Activated T-helper 17 cell treated with anti-CD3 and anti-CD28 coated beads, Interleukin-2, amount 50 U/mL, for 72 hours (primary cell): ENCODE measurements around the gene SKP1. TPM values are rescaled to one million over a fixed set of nuclear protein-coding genes. Genes with fewer than 3 reads are reported as not detected.

ENCODE experiments used
- ATAC-seq: fragments of 150-1000 bp; cut with Tn5 transposase; replicated peaks from 2 replicates; pipeline ENCODE4 v1.10.0; 2021; ENCODE audit warnings: mild to moderate bottlenecking, moderate library complexity
- H3K27ac Mint-ChIP-seq: one replicate; pipeline ENCODE4 v1.8.0; 2022; ENCODE audit warnings: mixed read lengths
- H3K27me3 Mint-ChIP-seq: one replicate; pipeline ENCODE4 v1.8.0; 2022; ENCODE audit warnings: mixed read lengths
- H3K36me3 Mint-ChIP-seq: one replicate; pipeline ENCODE4 v1.8.0; 2022; ENCODE audit warnings: low read depth, mild to moderate bottlenecking, mixed read lengths
- H3K4me1 Mint-ChIP-seq: one replicate; pipeline ENCODE4 v1.8.0; 2022; ENCODE audit warnings: mixed read lengths
- H3K4me3 Mint-ChIP-seq: one replicate; pipeline ENCODE4 v1.8.0; 2022; ENCODE audit warnings: mild to moderate bottlenecking, mixed read lengths
- H3K9me3 Mint-ChIP-seq: one replicate; pipeline ENCODE4 v1.8.0; 2022; ENCODE audit warnings: mixed read lengths
- total RNA-seq, 2 donors: library from RNA; stranded (reverse); gene quantifications; one replicate each; pipeline ENCODE4 v1.2.3, GENCODE V29; 2022

The SKP1 gene
- total RNA-seq, 2 donors from 2014 or later, result 152 to 209 TPM

GRCh38 chr5:134119720-134120119, 57.0 kb downstream of the SKP1 start:
- Mint-ChIP-seq H3K27ac (peak overlapping the region; percentile 56), H3K4me1 (peaks cover 48% of the 10 kb centered on the region), H3K27me3 (no peaks in the 10 kb centered on the region), H3K9me3 (no peaks in the 10 kb centered on the region), H3K4me3 (peak overlapping the region; percentile 74), H3K36me3 (peaks cover 59% of the 10 kb centered on the region)
- ATAC-seq, result peak; percentile 27

- Mint-ChIP-seq H3K9me3 (no peaks in the 10 kb centered on the region), H3K27me3 (no peaks in the 10 kb centered on the region), H3K4me3 (peak overlapping the region; percentile 74), H3K4me1 (peaks cover 43% of the 10 kb centered on the region), H3K27ac (no peak overlapping the region), H3K36me3 (peaks cover 59% of the 10 kb centered on the region)
- no peak for ATAC-seq
Measured at GRCh38 chr5:134118212-134118835, 58.4 kb downstream of the SKP1 start.

GRCh38 chr5:134116789-134117761, 59.7 kb downstream of the SKP1 start:
- Mint-ChIP-seq H3K36me3 (peaks cover 59% of the 10 kb centered on the region), H3K9me3 (no peaks in the 10 kb centered on the region), H3K4me3 (peak overlapping the region; percentile 74), H3K27me3 (no peaks in the 10 kb centered on the region), H3K4me1 (peaks cover 43% of the 10 kb centered on the region), H3K27ac (peak overlapping the region; percentile 41)
- ATAC-seq, result no peak

GRCh38 chr5:134116286-134116685, 60.5 kb downstream of the SKP1 start:
- Mint-ChIP-seq H3K4me1 (peaks cover 44% of the 10 kb centered on the region), H3K36me3 (peaks cover 51% of the 10 kb centered on the region), H3K9me3 (no peaks in the 10 kb centered on the region), H3K27me3 (no peaks in the 10 kb centered on the region), H3K27ac (peak overlapping the region; percentile 41), H3K4me3 (peak overlapping the region; percentile 74)
- no peak for ATAC-seq

GRCh38 chr5:134115806-134116175, 61.0 kb downstream of the SKP1 start:
- Mint-ChIP-seq H3K4me3 (peak overlapping the region; percentile 74), H3K27me3 (no peaks in the 10 kb centered on the region), H3K36me3 (peaks cover 48% of the 10 kb centered on the region), H3K27ac (peak overlapping the region; percentile 41), H3K4me1 (peaks cover 44% of the 10 kb centered on the region), H3K9me3 (no peaks in the 10 kb centered on the region)
- ATAC-seq, result no peak

- Mint-ChIP-seq H3K9me3 (no peaks in the 10 kb centered on the region), H3K4me3 (peak overlapping the region; percentile 74), H3K4me1 (peaks cover 37% of the 10 kb centered on the region), H3K36me3 (peaks cover 41% of the 10 kb centered on the region), H3K27ac (peak overlapping the region; percentile 41), H3K27me3 (no peaks in the 10 kb centered on the region)
- ATAC-seq, result peak; percentile 12
Measured at GRCh38 chr5:134114886-134115805, 61.6 kb downstream of the SKP1 start.

GRCh38 chr5:134113902-134114875, 62.6 kb downstream of the SKP1 start, which contains the start of gene TCF7:
Gene TCF7 (plus strand): TSS chr5:134114681. CDS start chr5:134114907, 226 bp downstream.
- peaks cover 32% of the 10 kb centered on the region for H3K36me3 Mint-ChIP-seq
- H3K4me1 Mint-ChIP-seq, result peaks cover 31% of the 10 kb centered on the region
- ATAC-seq, result peak; percentile 55
- peak within 1 kb of the TSS; percentile 88 for H3K27ac Mint-ChIP-seq
- no peaks in the 10 kb centered on the region for H3K27me3 Mint-ChIP-seq
- no peaks in the 10 kb centered on the region for H3K9me3 Mint-ChIP-seq
- peak within 1 kb of the TSS; percentile 74 for H3K4me3 Mint-ChIP-seq

- peak overlapping the region; percentile 66 for H3K4me3 Mint-ChIP-seq
- no peak for ATAC-seq
- H3K27ac Mint-ChIP-seq, result peak overlapping the region; percentile 88
- peaks cover 25% of the 10 kb centered on the region for H3K4me1 Mint-ChIP-seq
- peaks cover 27% of the 10 kb centered on the region for H3K36me3 Mint-ChIP-seq
- no peaks in the 10 kb centered on the region for H3K27me3 Mint-ChIP-seq
- no peaks in the 10 kb centered on the region for H3K9me3 Mint-ChIP-seq
Measured at GRCh38 chr5:134113363-134113889, 63.3 kb downstream of the SKP1 start.

- peaks cover 25% of the 10 kb centered on the region for H3K36me3 Mint-ChIP-seq
- peak overlapping the region; percentile 66 for H3K4me3 Mint-ChIP-seq
- ATAC-seq, result no peak
- no peaks in the 10 kb centered on the region for H3K9me3 Mint-ChIP-seq
- peak overlapping the region; percentile 79 for H3K27ac Mint-ChIP-seq
- H3K27me3 Mint-ChIP-seq, result no peaks in the 10 kb centered on the region
- peaks cover 24% of the 10 kb centered on the region for H3K4me1 Mint-ChIP-seq
Measured at GRCh38 chr5:134112726-134113362, 63.9 kb downstream of the SKP1 start.

GRCh38 chr5:134111741-134112647, 64.8 kb downstream of the SKP1 start:
- peak; percentile 85 for ATAC-seq
- H3K27me3 Mint-ChIP-seq, result no peaks in the 10 kb centered on the region
- no peaks in the 10 kb centered on the region for H3K9me3 Mint-ChIP-seq
- peaks cover 16% of the 10 kb centered on the region for H3K36me3 Mint-ChIP-seq
- peak overlapping the region; percentile 79 for H3K27ac Mint-ChIP-seq
- peak overlapping the region; percentile 66 for H3K4me3 Mint-ChIP-seq
- peaks cover 17% of the 10 kb centered on the region for H3K4me1 Mint-ChIP-seq

- ATAC-seq, result peak; percentile 14
- H3K9me3 Mint-ChIP-seq, result no peaks in the 10 kb centered on the region
- H3K4me3 Mint-ChIP-seq, result peak overlapping the region; percentile 66
- peak overlapping the region; percentile 55 for H3K27ac Mint-ChIP-seq
- peaks cover 13% of the 10 kb centered on the region for H3K4me1 Mint-ChIP-seq
- no peaks in the 10 kb centered on the region for H3K27me3 Mint-ChIP-seq
- no peaks in the 10 kb centered on the region for H3K36me3 Mint-ChIP-seq
Measured at GRCh38 chr5:134110382-134110781, 66.4 kb downstream of the SKP1 start.

GRCh38 chr5:134107779-134108178, 69.0 kb downstream of the SKP1 start:
- Mint-ChIP-seq H3K9me3 (no peaks in the 10 kb centered on the region), H3K4me3 (no peak overlapping the region), H3K27me3 (no peaks in the 10 kb centered on the region), H3K27ac (no peak overlapping the region), H3K36me3 (no peaks in the 10 kb centered on the region), H3K4me1 (peaks cover 30% of the 10 kb centered on the region)
- no peak for ATAC-seq
